PFSK-1 (cell line): ENCODE results near the gene BICD1.

Experiments
- POLR2AphosphoS5 ChIP-seq: IDR thresholded peaks from 2 replicates; pipeline ENCODE4 v1.6.1; 2012; ENCODE audit warnings: low read depth, mild to moderate bottlenecking, control low read depth, low read length, moderate library complexity
- SIN3A ChIP-seq: IDR thresholded peaks from 2 replicates; pipeline ENCODE4 v1.6.1; 2012; ENCODE audit warnings: mild to moderate bottlenecking, low read length, moderate library complexity, borderline replicate concordance; ENCODE audit not compliant: insufficient read depth
- TAF1 ChIP-seq: IDR thresholded peaks from 2 replicates; pipeline ENCODE4 v1.6.1; 2012; ENCODE audit warnings: low read length, control low read depth, borderline replicate concordance; ENCODE audit not compliant: insufficient read depth
- TF ChIP-seq, protein P1 (sequence below), 2 experiments: IDR thresholded peaks; 2 replicates each; pipeline versions ENCODE4 v1.6.1 to v1.8.0; 2011 to 2012; ENCODE audit warnings: low read depth in 2 of 2, low read length in 2 of 2, control low read depth in 1 of 2, inconsistent platforms in 1 of 2, mild to moderate bottlenecking in 1 of 2, moderate library complexity in 1 of 2; ENCODE audit not compliant: insufficient read depth in 1 of 2

DNA sequence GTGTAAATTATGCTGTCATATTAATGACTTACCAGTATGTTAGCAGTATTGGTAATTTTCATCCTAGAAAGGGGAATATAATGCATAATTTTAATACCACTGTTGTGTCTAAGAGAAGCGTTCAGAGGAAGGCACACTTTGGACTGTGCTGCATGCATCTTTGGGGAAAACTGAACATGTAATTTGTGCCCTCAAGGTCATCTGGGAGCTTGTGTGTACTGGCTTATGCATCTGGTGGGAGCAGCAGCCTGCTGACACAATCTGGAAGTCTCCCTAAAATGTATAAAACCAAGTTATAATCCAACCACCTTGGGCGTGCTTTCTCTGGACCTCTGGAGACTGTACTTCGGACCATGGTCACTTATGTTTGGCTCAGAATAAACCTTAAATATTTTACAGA, 306.8 kb downstream of the BICD1 start:
- TF ChIP-seq SIN3A: no peak
- no peak for TF ChIP-seq POLR2AphosphoS5
- TF ChIP-seq, protein P1, sequence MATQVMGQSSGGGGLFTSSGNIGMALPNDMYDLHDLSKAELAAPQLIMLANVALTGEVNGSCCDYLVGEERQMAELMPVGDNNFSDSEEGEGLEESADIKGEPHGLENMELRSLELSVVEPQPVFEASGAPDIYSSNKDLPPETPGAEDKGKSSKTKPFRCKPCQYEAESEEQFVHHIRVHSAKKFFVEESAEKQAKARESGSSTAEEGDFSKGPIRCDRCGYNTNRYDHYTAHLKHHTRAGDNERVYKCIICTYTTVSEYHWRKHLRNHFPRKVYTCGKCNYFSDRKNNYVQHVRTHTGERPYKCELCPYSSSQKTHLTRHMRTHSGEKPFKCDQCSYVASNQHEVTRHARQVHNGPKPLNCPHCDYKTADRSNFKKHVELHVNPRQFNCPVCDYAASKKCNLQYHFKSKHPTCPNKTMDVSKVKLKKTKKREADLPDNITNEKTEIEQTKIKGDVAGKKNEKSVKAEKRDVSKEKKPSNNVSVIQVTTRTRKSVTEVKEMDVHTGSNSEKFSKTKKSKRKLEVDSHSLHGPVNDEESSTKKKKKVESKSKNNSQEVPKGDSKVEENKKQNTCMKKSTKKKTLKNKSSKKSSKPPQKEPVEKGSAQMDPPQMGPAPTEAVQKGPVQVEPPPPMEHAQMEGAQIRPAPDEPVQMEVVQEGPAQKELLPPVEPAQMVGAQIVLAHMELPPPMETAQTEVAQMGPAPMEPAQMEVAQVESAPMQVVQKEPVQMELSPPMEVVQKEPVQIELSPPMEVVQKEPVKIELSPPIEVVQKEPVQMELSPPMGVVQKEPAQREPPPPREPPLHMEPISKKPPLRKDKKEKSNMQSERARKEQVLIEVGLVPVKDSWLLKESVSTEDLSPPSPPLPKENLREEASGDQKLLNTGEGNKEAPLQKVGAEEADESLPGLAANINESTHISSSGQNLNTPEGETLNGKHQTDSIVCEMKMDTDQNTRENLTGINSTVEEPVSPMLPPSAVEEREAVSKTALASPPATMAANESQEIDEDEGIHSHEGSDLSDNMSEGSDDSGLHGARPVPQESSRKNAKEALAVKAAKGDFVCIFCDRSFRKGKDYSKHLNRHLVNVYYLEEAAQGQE (IDR thresholded peaks at IDR 0.05; ENCODE audit: insufficient read depth in 1 of 2, low read depth in 2 of 2, low read length in 2 of 2): no peak
- TF ChIP-seq TAF1: no peak
